Body of pancreas (tissue), 4 donors: ENCODE data around the gene RPL3. TPM values are rescaled to one million over a fixed set of nuclear protein-coding genes. Genes with fewer than 3 reads are reported as not detected.
A peak's percentile ranks its signal among the peaks of the same experiment; 100 is the strongest.
"Not testable (repeated sequence)": the region's sequence is repeated elsewhere in the genome, so short reads cannot be mapped to it uniquely, and the experiment has no call there.

ENCODE experiments used
- ATAC-seq: fragments of 150-250 bp; one replicate; pipeline ENCODE4 v1.9.1; 2016
- DNase-seq, 4 donors: peaks; one replicate each; pipeline ENCODE4 v3.0.0-alpha.2; 2019
- H3K27ac ChIP-seq, 4 donors: fragments of 200-600 bp; sonication (generic); 1 replicate in 3 of 4; 2 replicates in 1 of 4; pipeline versions ENCODE4 v1.5.1 to v1.6.1; 2016 to 2019; ENCODE audit warnings: mild to moderate bottlenecking in 1 of 4, mixed read lengths in 1 of 4, moderate library complexity in 1 of 4
- H3K27me3 ChIP-seq, 2 donors: fragments of 200-600 bp; sonication (generic); one replicate each; pipeline ENCODE4 v1.6.0; 2016; ENCODE audit warnings: mild to moderate bottlenecking in 1 of 2
- H3K36me3 ChIP-seq, 2 donors: fragments of 200-600 bp; sonication (generic); replicated peaks in 1 of 2; 2 replicates each; pipeline ENCODE4 v1.5.1; 2016; ENCODE audit warnings: low read depth in 2 of 2; ENCODE audit not compliant: insufficient read depth in 1 of 2
- H3K4me1 ChIP-seq: fragments of 200-600 bp; sonication (generic); one replicate; pipeline ENCODE4 v1.6.0; 2016
- H3K4me3 ChIP-seq, 2 donors: fragments of 200-600 bp; sonication (generic); 1 replicate in 1 of 2; 2 replicates in 1 of 2; pipeline ENCODE4 v1.5.1; 2016 to 2019
- H3K9me3 ChIP-seq, 3 donors: fragments of 200-600 bp; sonication (generic); 1 replicate in 2 of 3; 2 replicates in 1 of 3; pipeline ENCODE4 v1.5.1; 2016
- POLR2A ChIP-seq, 3 donors: fragments of 450-650 bp; IDR thresholded peaks; one replicate each; pipeline ENCODE4 v1.6.1; 2016; ENCODE audit warnings: antibody characterized with exemption in 3 of 3, mild to moderate bottlenecking in 2 of 3
- WGBS, 2 donors: methylation state at CpG; one replicate each; pipeline ENCODE4 v1.1.5; 2017; 5-methylcytosine and 5-hydroxymethylcytosine counted together
- intact Hi-C: fragments of 100-400 bp; cut with DNase I; formaldehyde crosslinking; loops from one replicate; pipeline ENCODE4 v1.15.1; 2023
- total RNA-seq, 2 donors: library from RNA; depleted of rRNA; stranded (reverse); fragments of >200 nt; gene quantifications; one replicate each; pipeline ENCODE4 v1.1.0, GENCODE V29; 2016
- TF ChIP-seq, protein P1 (sequence below), 7 experiments: fragments of 450-650 bp in 4 of 7; fragments of 200-600 bp in 3 of 7; sonication (generic) in 3 of 7; IDR thresholded peaks; one replicate each; pipeline ENCODE4 v1.5.1; 2016 to 2019; ENCODE audit warnings: antibody characterized with exemption in 7 of 7

RPL3 gene
- total RNA-seq, 2 donors from 2014 or later: 1,625 to 1,893 TPM

- Histone ChIP-seq H3K36me3 (no peaks in the 10 kb centered on the region), H3K27ac (peak overlapping the region in 1 of 4 donors; percentile 65), H3K4me1 (peaks cover 18% of the 10 kb centered on the region), H3K27me3 (no peaks in the 10 kb centered on the region), H3K9me3 (no peaks in the 10 kb centered on the region), H3K4me3 (no peak overlapping the region)
- no peak for ATAC-seq
- TF ChIP-seq, protein P1, sequence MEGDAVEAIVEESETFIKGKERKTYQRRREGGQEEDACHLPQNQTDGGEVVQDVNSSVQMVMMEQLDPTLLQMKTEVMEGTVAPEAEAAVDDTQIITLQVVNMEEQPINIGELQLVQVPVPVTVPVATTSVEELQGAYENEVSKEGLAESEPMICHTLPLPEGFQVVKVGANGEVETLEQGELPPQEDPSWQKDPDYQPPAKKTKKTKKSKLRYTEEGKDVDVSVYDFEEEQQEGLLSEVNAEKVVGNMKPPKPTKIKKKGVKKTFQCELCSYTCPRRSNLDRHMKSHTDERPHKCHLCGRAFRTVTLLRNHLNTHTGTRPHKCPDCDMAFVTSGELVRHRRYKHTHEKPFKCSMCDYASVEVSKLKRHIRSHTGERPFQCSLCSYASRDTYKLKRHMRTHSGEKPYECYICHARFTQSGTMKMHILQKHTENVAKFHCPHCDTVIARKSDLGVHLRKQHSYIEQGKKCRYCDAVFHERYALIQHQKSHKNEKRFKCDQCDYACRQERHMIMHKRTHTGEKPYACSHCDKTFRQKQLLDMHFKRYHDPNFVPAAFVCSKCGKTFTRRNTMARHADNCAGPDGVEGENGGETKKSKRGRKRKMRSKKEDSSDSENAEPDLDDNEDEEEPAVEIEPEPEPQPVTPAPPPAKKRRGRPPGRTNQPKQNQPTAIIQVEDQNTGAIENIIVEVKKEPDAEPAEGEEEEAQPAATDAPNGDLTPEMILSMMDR (IDR thresholded peaks at IDR 0.05): no peak
- no peak for TF ChIP-seq POLR2A (IDR thresholded peaks at IDR 0.05)
- intact Hi-C loops: no loop called here
- 96 to 100% methylated on average over 2 to 7 of the region's 7 CpGs for WGBS, 2 donors
- DNase-seq: no peak
Measured at GRCh38 chr22:39361496-39361895, 42.1 kb upstream of the RPL3 start.

- Histone ChIP-seq H3K36me3 (no peaks in the 10 kb centered on the region), H3K4me1 (peaks cover 18% of the 10 kb centered on the region), H3K4me3 (no peak overlapping the region), H3K27me3 (no peaks in the 10 kb centered on the region), H3K27ac (peak overlapping the region; percentile 23 to 66 (median 54)), H3K9me3 (no peaks in the 10 kb centered on the region)
- intact Hi-C loops: no loop called here
- ATAC-seq (peak; percentile 82), DNase-seq (peak; percentile 30 to 68 (median 41))
- no peak for TF ChIP-seq POLR2A (IDR thresholded peaks at IDR 0.05)
- TF ChIP-seq, protein P1 (IDR thresholded peaks at IDR 0.05): no peak
- WGBS, 2 donors: 66 to 84% methylated on average over 10 to 14 of the region's 14 CpGs
Measured at GRCh38 chr22:39360674-39361413, 41.4 kb upstream of the RPL3 start.

DNA sequence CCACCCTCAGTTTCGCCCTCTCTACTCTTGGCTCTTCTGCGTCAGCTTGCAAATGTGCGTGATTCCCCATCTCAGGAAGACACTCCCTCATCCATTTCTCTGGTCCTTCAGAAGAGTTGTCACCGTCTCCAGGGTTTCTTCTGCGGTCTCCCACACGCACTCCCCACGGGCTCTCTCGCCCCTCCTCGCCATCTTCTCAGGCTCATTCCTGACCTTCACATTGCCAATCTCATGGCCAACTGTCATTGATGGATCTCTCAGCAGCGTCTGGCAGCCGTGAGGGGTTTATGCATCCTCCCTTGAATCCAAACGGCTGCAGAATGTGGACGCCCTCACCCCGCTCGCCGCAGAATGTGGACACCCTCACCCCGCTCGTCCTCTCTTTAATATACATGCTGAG lies 40.8 kb upstream of the RPL3 start:
- H3K27ac ChIP-seq: peak overlapping the region; percentile 23 to 66 (median 54)

GRCh38 chr22:39359659-39360195 lies 40.3 kb upstream of the RPL3 start:
- DNase-seq (no peak), ATAC-seq (no peak)
- no peak for TF ChIP-seq POLR2A (IDR thresholded peaks at IDR 0.05)
- TF ChIP-seq, protein P1 (IDR thresholded peaks at IDR 0.05): no peak
- Histone ChIP-seq H3K4me1 (peaks cover 18% of the 10 kb centered on the region), H3K9me3 (no peaks in the 10 kb centered on the region), H3K27me3 (no peaks in the 10 kb centered on the region), H3K4me3 (no peak overlapping the region), H3K36me3 (no peaks in the 10 kb centered on the region), H3K27ac (peak overlapping the region in 1 of 4 donors; percentile 65)
- 80 to 86% methylated on average over 9 of the region's 9 CpGs for WGBS, 2 donors
- intact Hi-C loops: no loop called here

More for the DNA sequence above, 40.8 kb upstream of the RPL3 start:
- ATAC-seq (no peak), DNase-seq (no peak)
- intact Hi-C loops: no loop called here
- H3K36me3 ChIP-seq: no peaks in the 10 kb centered on the region
- H3K4me3 ChIP-seq: no peak overlapping the region
- TF ChIP-seq POLR2A (IDR thresholded peaks at IDR 0.05): no peak
- TF ChIP-seq, protein P1 (IDR thresholded peaks at IDR 0.05): no peak
- peaks cover 18% of the 10 kb centered on the region for H3K4me1 ChIP-seq
- 81 to 83% methylated on average over 18 of the region's 18 CpGs for WGBS, 2 donors
- H3K9me3 ChIP-seq: no peaks in the 10 kb centered on the region
- no peaks in the 10 kb centered on the region for H3K27me3 ChIP-seq

- peaks cover 18% of the 10 kb centered on the region for H3K4me1 ChIP-seq
- WGBS, 2 donors: 74 to 84% methylated on average over 14 to 16 of the region's 17 CpGs
- H3K4me3 ChIP-seq, DNase-seq, intact Hi-C loops, H3K27ac ChIP-seq, H3K36me3 ChIP-seq, H3K27me3 ChIP-seq, ATAC-seq, H3K9me3 ChIP-seq: not testable (repeated sequence)
Measured at GRCh38 chr22:39358197-39358596, 38.8 kb upstream of the RPL3 start.

GRCh38 chr22:39357110-39358108 lies 38.0 kb upstream of the RPL3 start:
- intact Hi-C loops, H3K27me3 ChIP-seq, H3K36me3 ChIP-seq, H3K27ac ChIP-seq, H3K4me3 ChIP-seq, ATAC-seq, DNase-seq, H3K9me3 ChIP-seq: not testable (repeated sequence)
- peaks cover 18% of the 10 kb centered on the region for H3K4me1 ChIP-seq
- WGBS, 2 donors: 96 to 98% methylated on average over 7 to 17 of the region's 53 CpGs
